Trophoblast cell (in vitro differentiated cells and primary cell): ENCODE data around the gene E2F2.

Source experiments
- DNase-seq, 2 donors: peaks; one replicate each; pipeline ENCODE4 v3.0.0-alpha.2; 2016
- H2AFZ ChIP-seq: 2 replicates; pipeline ENCODE4 v1.6.1; 2013; ENCODE audit warnings: low read length, moderate library complexity, mild to moderate bottlenecking; ENCODE audit not compliant: insufficient read depth, poor library complexity
- H2AK5ac ChIP-seq: 2 replicates; pipeline ENCODE4 v1.6.1; 2013; ENCODE audit warnings: mild to moderate bottlenecking, low read length
- H2BK120ac ChIP-seq: 2 replicates; pipeline ENCODE4 v1.6.1; 2013; ENCODE audit warnings: low read length, mild to moderate bottlenecking, moderate library complexity; ENCODE audit not compliant: insufficient read depth, poor library complexity
- H2BK12ac ChIP-seq: 2 replicates; pipeline ENCODE4 v1.6.1; 2013; ENCODE audit warnings: mild to moderate bottlenecking, low read length, moderate library complexity
- H2BK5ac ChIP-seq: 2 replicates; pipeline ENCODE4 v1.6.1; 2013; ENCODE audit warnings: low read length, low read depth, moderate library complexity, mild to moderate bottlenecking; ENCODE audit not compliant: poor library complexity
- H3K14ac ChIP-seq: 2 replicates; pipeline ENCODE4 v1.6.1; 2013; ENCODE audit warnings: mild to moderate bottlenecking, low read length
- H3K18ac ChIP-seq: 2 replicates; pipeline ENCODE4 v1.6.1; 2013; ENCODE audit warnings: mild to moderate bottlenecking, low read length
- H3K23ac ChIP-seq: 2 replicates; pipeline ENCODE4 v1.6.1; 2013; ENCODE audit warnings: low read length
- H3K27ac ChIP-seq: 2 replicates; pipeline ENCODE4 v1.5.1; 2013; ENCODE audit warnings: low read depth, mild to moderate bottlenecking, inconsistent platforms, low read length, moderate library complexity
- H3K27me3 ChIP-seq: 2 replicates; pipeline ENCODE4 v1.6.1; 2013; ENCODE audit warnings: inconsistent platforms, mild to moderate bottlenecking, low read length, moderate library complexity; ENCODE audit not compliant: insufficient read depth
- H3K36me3 ChIP-seq, 2 experiments: 1 replicate in 1 of 2; 2 replicates in 1 of 2; pipeline ENCODE4 v1.6.1; 2013; ENCODE audit warnings: low read length in 2 of 2, mild to moderate bottlenecking in 2 of 2, moderate library complexity in 1 of 2; ENCODE audit not compliant: insufficient read depth in 2 of 2, control insufficient read depth in 1 of 2
- H3K4ac ChIP-seq: 2 replicates; pipeline ENCODE4 v1.6.1; 2013; ENCODE audit warnings: low read depth, mild to moderate bottlenecking, low read length, moderate library complexity
- H3K4me1 ChIP-seq, 2 experiments: 1 replicate in 1 of 2; 2 replicates in 1 of 2; pipeline ENCODE4 v1.6.1; 2013; ENCODE audit warnings: low read length in 2 of 2, mild to moderate bottlenecking in 2 of 2, moderate library complexity in 1 of 2; ENCODE audit not compliant: insufficient read depth in 2 of 2, control insufficient read depth in 1 of 2
- H3K4me2 ChIP-seq: 2 replicates; pipeline ENCODE4 v1.6.1; 2013; ENCODE audit warnings: inconsistent platforms, mild to moderate bottlenecking, low read length, moderate library complexity
- H3K4me3 ChIP-seq: 2 replicates; pipeline ENCODE4 v1.5.1; 2013; ENCODE audit warnings: mild to moderate bottlenecking, low read depth, low read length, inconsistent platforms
- H3K79me1 ChIP-seq: one replicate; pipeline ENCODE4 v1.6.1; 2013; ENCODE audit warnings: low read length
- H3K79me2 ChIP-seq: 2 replicates; pipeline ENCODE4 v1.6.1; 2013; ENCODE audit warnings: low read length, mild to moderate bottlenecking; ENCODE audit not compliant: control insufficient read depth, insufficient read depth, poor library complexity
- H3K9ac ChIP-seq: 2 replicates; pipeline ENCODE4 v1.6.1; 2013; ENCODE audit warnings: mild to moderate bottlenecking, low read length
- H3K9me3 ChIP-seq: 2 replicates; pipeline ENCODE4 v1.6.1; 2013; ENCODE audit warnings: low read depth, mild to moderate bottlenecking, control low read depth, inconsistent platforms, low read length; ENCODE audit not compliant: insufficient read depth
- H4K12ac ChIP-seq: 2 replicates; pipeline ENCODE4 v1.6.1; 2013; ENCODE audit warnings: low read depth, mild to moderate bottlenecking, low read length, moderate library complexity
- H4K8ac ChIP-seq: 2 replicates; pipeline ENCODE4 v1.6.1; 2013; ENCODE audit warnings: low read depth, mild to moderate bottlenecking, low read length, moderate library complexity
- H4K91ac ChIP-seq: one replicate; pipeline ENCODE4 v1.6.1; 2013; ENCODE audit warnings: low read depth, mild to moderate bottlenecking, low read length, moderate library complexity
- WGBS: extraction: QIAGEN DNeasy Blood & Tissue Kit; methylation state at CpG from one replicate; pipeline ENCODE4 v1.1.7; 2013; ENCODE audit warnings: missing lambda C conversion rate; ENCODE audit not compliant: insufficient read length, insufficient coverage; ENCODE audit errors: extremely low coverage; 5-methylcytosine and 5-hydroxymethylcytosine counted together

The E2F2 gene

GRCh38 chr1:23564529-23565122 lies 33.6 kb upstream of the E2F2 start:
- no CpG with 5 or more reads among the region's 10 CpGs for WGBS

GRCh38 chr1:23563755-23564374 lies 32.8 kb upstream of the E2F2 start:
- H4K12ac ChIP-seq, result no peak overlapping the region
- H3K79me1 ChIP-seq, result peaks cover 57% of the 10 kb centered on the region
- peak overlapping the region; percentile 57 for H3K18ac ChIP-seq
- peak overlapping the region; percentile 69 for H4K91ac ChIP-seq
- H3K9ac ChIP-seq, result no peak overlapping the region
- H3K4me2 ChIP-seq, result no peak overlapping the region
- DNase-seq, result no peak
- peaks cover 35 to 37% of the 10 kb centered on the region in 2 experiments for H3K4me1 ChIP-seq
- no CpG with 5 or more reads among the region's 3 CpGs for WGBS
- peak overlapping the region; percentile 24 for H2BK5ac ChIP-seq
- peak overlapping the region; percentile 35 for H3K4ac ChIP-seq
- H3K79me2 ChIP-seq, result peaks cover 11% of the 10 kb centered on the region
- H3K4me3 ChIP-seq, result no peak overlapping the region
- peak overlapping the region; percentile 8 for H4K8ac ChIP-seq
- H2AK5ac ChIP-seq, result peak overlapping the region; percentile 86
- no peak overlapping the region for H3K27ac ChIP-seq
- no peaks in the 10 kb centered on the region for H3K27me3 ChIP-seq
- peak overlapping the region; percentile 51 for H3K14ac ChIP-seq
- no peaks in the 10 kb centered on the region for H3K9me3 ChIP-seq
- H3K36me3 ChIP-seq, result peaks cover 0 to 2% of the 10 kb centered on the region in 2 experiments
- peak overlapping the region; percentile 58 for H2BK12ac ChIP-seq
- no peak overlapping the region for H3K23ac ChIP-seq
- H2BK120ac ChIP-seq, result peak overlapping the region; percentile 78
- no peak overlapping the region for H2AFZ ChIP-seq

More at GRCh38 chr1:23564529-23565122, 33.6 kb upstream of the E2F2 start:
- Histone ChIP-seq H2BK120ac (peak overlapping the region; percentile 78), H2BK12ac (peak overlapping the region; percentile 96), H3K36me3 (no peaks in the 10 kb centered on the region), H2AFZ (no peak overlapping the region), H4K8ac (peak overlapping the region; percentile 36), H3K79me2 (peaks cover 10% of the 10 kb centered on the region), H2AK5ac (no peak overlapping the region), H3K79me1 (peaks cover 57% of the 10 kb centered on the region), H3K4me2 (no peak overlapping the region), H3K18ac (peak overlapping the region; percentile 84), H3K27ac (no peak overlapping the region), H3K4me1 (peaks cover 37 to 41% of the 10 kb centered on the region in 2 experiments), H3K4me3 (no peak overlapping the region), H3K23ac (no peak overlapping the region), H3K27me3 (no peaks in the 10 kb centered on the region), H3K9me3 (no peaks in the 10 kb centered on the region), H3K4ac (peak overlapping the region; percentile 30), H2BK5ac (peak overlapping the region; percentile 16), H4K12ac (no peak overlapping the region), H3K14ac (no peak overlapping the region), H3K9ac (no peak overlapping the region), H4K91ac (peak overlapping the region; percentile 39)
- peak; percentile 80 to 83 for DNase-seq

- no CpG with 5 or more reads among the region's 9 CpGs for WGBS
- no peak overlapping the region for H3K14ac ChIP-seq
Observed at GRCh38 chr1:23563003-23563402, 32.0 kb upstream of the E2F2 start.

GRCh38 chr1:23562137-23562876 lies 31.3 kb upstream of the E2F2 start:
- Histone ChIP-seq H2AFZ (no peak overlapping the region), H2BK12ac (no peak overlapping the region), H3K23ac (no peak overlapping the region), H3K79me2 (peaks cover 17% of the 10 kb centered on the region), H2AK5ac (no peak overlapping the region), H3K79me1 (peaks cover 56% of the 10 kb centered on the region), H4K8ac (peak overlapping the region; percentile 8), H3K4me3 (no peak overlapping the region), H4K91ac (peak overlapping the region; percentile 84), H3K14ac (no peak overlapping the region), H4K12ac (no peak overlapping the region), H3K18ac (no peak overlapping the region), H3K36me3 (peaks cover 11 to 12% of the 10 kb centered on the region in 2 experiments), H2BK5ac (peak overlapping the region; percentile 60), H3K9me3 (no peaks in the 10 kb centered on the region), H3K27ac (peak overlapping the region; percentile 97), H3K9ac (no peak overlapping the region), H3K4me2 (no peak overlapping the region), H3K4ac (no peak overlapping the region), H2BK120ac (peak overlapping the region; percentile 59), H3K4me1 (peaks cover 24 to 30% of the 10 kb centered on the region in 2 experiments), H3K27me3 (no peaks in the 10 kb centered on the region)
- WGBS, result no CpG with 5 or more reads among the region's 19 CpGs
- peak; percentile 98 to 99 for DNase-seq

More at GRCh38 chr1:23563003-23563402, 32.0 kb upstream of the E2F2 start:
- Histone ChIP-seq H2BK120ac (peak overlapping the region; percentile 76), H3K79me2 (peaks cover 16% of the 10 kb centered on the region), H3K36me3 (peaks cover 6 to 10% of the 10 kb centered on the region in 2 experiments), H4K91ac (peak overlapping the region; percentile 69), H3K27ac (peak overlapping the region; percentile 20), H3K4me2 (no peak overlapping the region), H3K9me3 (no peaks in the 10 kb centered on the region), H3K4me1 (peaks cover 29 to 34% of the 10 kb centered on the region in 2 experiments), H2AFZ (no peak overlapping the region), H2BK12ac (peak overlapping the region; percentile 72), H3K23ac (no peak overlapping the region), H4K8ac (peak overlapping the region; percentile 9), H2AK5ac (no peak overlapping the region), H3K9ac (no peak overlapping the region), H3K4ac (peak overlapping the region; percentile 34), H3K4me3 (no peak overlapping the region), H3K18ac (no peak overlapping the region), H2BK5ac (peak overlapping the region; percentile 70), H4K12ac (no peak overlapping the region), H3K27me3 (no peaks in the 10 kb centered on the region), H3K79me1 (peaks cover 57% of the 10 kb centered on the region)
- DNase-seq, result no peak
